HL-60 (cell line): ENCODE results near the gene SYNRG.
A peak's percentile ranks its signal among the peaks of the same experiment; 100 is the strongest.

Experiments used
- DNase-seq, 2 experiments: peaks; one replicate each; pipeline ENCODE4 v3.0.0-alpha.2; 2010 to 2020; ENCODE audit warnings: low read depth in 1 of 2, low spot score in 1 of 2
- H3K27ac ChIP-seq: fragments of 250-450 bp; sonication (Bioruptor Pico); replicated peaks from 2 replicates; pipeline ENCODE4 v1.5.1; 2020; ENCODE audit warnings: mild to moderate bottlenecking, moderate library complexity
- H3K27me3 ChIP-seq: fragments of 250-450 bp; sonication (Bioruptor Pico); 2 replicates; pipeline ENCODE4 v1.5.1; 2021; ENCODE audit warnings: mild to moderate bottlenecking, moderate library complexity; ENCODE audit not compliant: insufficient read depth, poor library complexity, severe bottlenecking
- H3K4me3 ChIP-seq: replicated peaks from 2 replicates; pipeline ENCODE4 v1.5.1; 2011; ENCODE audit warnings: mild to moderate bottlenecking, control low read depth, low read length; ENCODE audit not compliant: insufficient read depth
- CTCF ChIP-seq: IDR thresholded peaks from one replicate; pipeline ENCODE4 v1.5.1; 2011; ENCODE audit warnings: low read length, control low read depth, inconsistent platforms; ENCODE audit not compliant: insufficient read depth
- GABPA ChIP-seq: IDR thresholded peaks from 2 replicates; pipeline ENCODE4 v1.6.1; 2012; ENCODE audit warnings: low read depth
- POLR2AphosphoS5 ChIP-seq: IDR thresholded peaks from 2 replicates; pipeline ENCODE4 v1.6.1; 2012; ENCODE audit warnings: low read depth
- SPI1 ChIP-seq: IDR thresholded peaks from 2 replicates; pipeline ENCODE4 v1.6.1; 2012; ENCODE audit warnings: low read depth, mild to moderate bottlenecking, borderline replicate concordance
- TF ChIP-seq, protein P1 (sequence below): IDR thresholded peaks from 2 replicates; pipeline ENCODE4 v1.6.1; 2012; ENCODE audit warnings: low read depth; ENCODE audit not compliant: insufficient replicate concordance

SYNRG gene

GRCh38 chr17:37607637-37608331 lies 1.4 kb downstream of the SYNRG start:
- TF ChIP-seq POLR2AphosphoS5 (no peak), CTCF (no peak), SPI1 (no peak), GABPA (no peak)
- TF ChIP-seq, protein P1, sequence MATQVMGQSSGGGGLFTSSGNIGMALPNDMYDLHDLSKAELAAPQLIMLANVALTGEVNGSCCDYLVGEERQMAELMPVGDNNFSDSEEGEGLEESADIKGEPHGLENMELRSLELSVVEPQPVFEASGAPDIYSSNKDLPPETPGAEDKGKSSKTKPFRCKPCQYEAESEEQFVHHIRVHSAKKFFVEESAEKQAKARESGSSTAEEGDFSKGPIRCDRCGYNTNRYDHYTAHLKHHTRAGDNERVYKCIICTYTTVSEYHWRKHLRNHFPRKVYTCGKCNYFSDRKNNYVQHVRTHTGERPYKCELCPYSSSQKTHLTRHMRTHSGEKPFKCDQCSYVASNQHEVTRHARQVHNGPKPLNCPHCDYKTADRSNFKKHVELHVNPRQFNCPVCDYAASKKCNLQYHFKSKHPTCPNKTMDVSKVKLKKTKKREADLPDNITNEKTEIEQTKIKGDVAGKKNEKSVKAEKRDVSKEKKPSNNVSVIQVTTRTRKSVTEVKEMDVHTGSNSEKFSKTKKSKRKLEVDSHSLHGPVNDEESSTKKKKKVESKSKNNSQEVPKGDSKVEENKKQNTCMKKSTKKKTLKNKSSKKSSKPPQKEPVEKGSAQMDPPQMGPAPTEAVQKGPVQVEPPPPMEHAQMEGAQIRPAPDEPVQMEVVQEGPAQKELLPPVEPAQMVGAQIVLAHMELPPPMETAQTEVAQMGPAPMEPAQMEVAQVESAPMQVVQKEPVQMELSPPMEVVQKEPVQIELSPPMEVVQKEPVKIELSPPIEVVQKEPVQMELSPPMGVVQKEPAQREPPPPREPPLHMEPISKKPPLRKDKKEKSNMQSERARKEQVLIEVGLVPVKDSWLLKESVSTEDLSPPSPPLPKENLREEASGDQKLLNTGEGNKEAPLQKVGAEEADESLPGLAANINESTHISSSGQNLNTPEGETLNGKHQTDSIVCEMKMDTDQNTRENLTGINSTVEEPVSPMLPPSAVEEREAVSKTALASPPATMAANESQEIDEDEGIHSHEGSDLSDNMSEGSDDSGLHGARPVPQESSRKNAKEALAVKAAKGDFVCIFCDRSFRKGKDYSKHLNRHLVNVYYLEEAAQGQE = no peak
- Histone ChIP-seq H3K4me3 (peak overlapping the region; percentile 97), H3K27me3 (no peaks in the 10 kb centered on the region), H3K27ac (peak overlapping the region; percentile 72)
- DNase-seq = no peak

DNA sequence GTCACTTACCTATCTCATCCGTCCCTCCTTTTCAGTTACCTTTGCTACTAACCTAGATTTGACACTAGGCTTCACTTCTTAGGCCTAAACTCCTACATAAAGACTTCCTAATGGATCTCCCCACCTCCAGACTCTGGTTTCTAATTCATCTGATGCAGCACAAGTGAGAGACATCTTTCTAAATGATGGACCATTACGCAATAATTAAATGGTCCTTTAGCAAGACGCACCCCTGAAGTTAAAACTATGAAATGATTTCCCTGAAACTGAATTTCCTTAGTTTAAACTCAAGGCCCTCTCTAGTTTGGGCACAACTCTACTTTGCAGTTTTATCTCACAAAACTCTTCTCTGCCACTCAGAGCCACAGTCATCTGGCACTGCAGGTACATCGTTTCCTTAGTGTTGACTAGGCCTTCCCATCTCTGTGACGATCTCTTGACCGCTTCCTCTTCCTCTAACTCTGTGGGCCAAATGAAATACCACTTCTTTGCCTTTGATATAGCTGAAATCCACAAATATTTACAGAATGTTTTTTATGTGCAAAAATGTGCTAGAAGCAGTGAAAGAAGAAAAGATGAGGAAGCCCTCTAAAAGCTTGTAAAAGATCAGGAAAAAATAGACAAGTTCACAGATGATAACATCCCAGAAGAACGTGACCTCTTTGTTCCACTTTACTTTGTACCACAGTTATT lies 3.3 kb downstream of the SYNRG start:
- Histone ChIP-seq H3K27me3 (no peaks in the 10 kb centered on the region), H3K27ac (no peak overlapping the region), H3K4me3 (no peak overlapping the region)
- TF ChIP-seq SPI1 = peak; percentile 84
- TF ChIP-seq, protein P1 = no peak
- no peak for TF ChIP-seq CTCF
- no peak for TF ChIP-seq GABPA
- no peak for TF ChIP-seq POLR2AphosphoS5
- peak in 1 of 2 experiments; percentile 52 for DNase-seq

GRCh38 chr17:37605081-37605480 lies 4.1 kb downstream of the SYNRG start:
- TF ChIP-seq, protein P1 = no peak
- TF ChIP-seq POLR2AphosphoS5 = no peak
- TF ChIP-seq CTCF = no peak
- no peak for TF ChIP-seq SPI1
- no peak for TF ChIP-seq GABPA
- no peak overlapping the region for H3K4me3 ChIP-seq
- H3K27ac ChIP-seq = no peak overlapping the region
- DNase-seq = no peak
- no peaks in the 10 kb centered on the region for H3K27me3 ChIP-seq
